GM11168 (cell line): ENCODE measurements around the gene SPNS1.
"Not testable (repeated sequence)": the region's sequence is repeated elsewhere in the genome, so short reads cannot be mapped to it uniquely, and the experiment has no call there.

Experiments
- in situ Hi-C: fragments of 300-500 bp; cut with MboI; formaldehyde crosslinking; loops from one replicate; pipeline ENCODE4 v1.12.0; 2022; ENCODE audit warnings: low sequenced_read_pairs; ENCODE audit not compliant: unreplicated experiment

The SPNS1 gene

GRCh38 chr16:28986046-28986445 is 11.5 kb downstream of the SPNS1 start:
- in situ Hi-C loops: no loop called here

GRCh38 chr16:28986492-28986891 is 11.9 kb downstream of the SPNS1 start:
- in situ Hi-C loops: no loop called here

- in situ Hi-C loops: no loop called here
Measured at GRCh38 chr16:28987170-28987853, 12.7 kb downstream of the SPNS1 start.

GRCh38 chr16:28989363-28989762 is 14.8 kb downstream of the SPNS1 start:
- in situ Hi-C loops: no loop called here

- in situ Hi-C loops: no loop called here
Measured at GRCh38 chr16:28990375-28991040, 15.9 kb downstream of the SPNS1 start.

GRCh38 chr16:28991687-28992086 is 17.1 kb downstream of the SPNS1 start:
- in situ Hi-C loops: no loop called here

GRCh38 chr16:28992496-28992895 is 17.9 kb downstream of the SPNS1 start:
- in situ Hi-C loops: no loop called here

GRCh38 chr16:28998837-28999236 is 24.3 kb downstream of the SPNS1 start:
- in situ Hi-C loops: no loop called here

- in situ Hi-C loops: no loop called here
Measured at GRCh38 chr16:28999577-28999976, 25.0 kb downstream of the SPNS1 start.

- in situ Hi-C loops: no loop called here
Measured at GRCh38 chr16:29000019-29000418, 25.4 kb downstream of the SPNS1 start.

GRCh38 chr16:29004496-29005139 is 30.0 kb downstream of the SPNS1 start:
- in situ Hi-C loops: not testable (repeated sequence)

- in situ Hi-C loops: no loop called here
Measured at GRCh38 chr16:29007730-29008593, 33.4 kb downstream of the SPNS1 start.

GRCh38 chr16:29009050-29009837 is 34.7 kb downstream of the SPNS1 start:
- in situ Hi-C loops: no loop called here

- in situ Hi-C loops: no loop called here
Measured at GRCh38 chr16:29009838-29010166, 35.2 kb downstream of the SPNS1 start.

GRCh38 chr16:29011112-29011511 is 36.5 kb downstream of the SPNS1 start:
- in situ Hi-C loops: no loop called here

- in situ Hi-C loops: no loop called here
Measured at GRCh38 chr16:29011851-29012250, 37.3 kb downstream of the SPNS1 start.

GRCh38 chr16:29012913-29013553 is 38.5 kb downstream of the SPNS1 start:
- in situ Hi-C loops: no loop called here

- in situ Hi-C loops: no loop called here
Measured at GRCh38 chr16:29014561-29015069, 40.0 kb downstream of the SPNS1 start.

- in situ Hi-C loops: no loop called here
Measured at GRCh38 chr16:29022196-29022595, 47.6 kb downstream of the SPNS1 start.
